GM18499 (cell line): ENCODE data around the gene ACTN4.

Source experiments
- ATAC-seq: cut with Tn5 transposase; IDR thresholded peaks from one replicate; pipeline ENCODE4 v1.9.1; 2021; ENCODE audit warnings: moderate number of reproducible peaks; ENCODE audit not compliant: insufficient read depth, unreplicated experiment

The ACTN4 gene

DNA sequence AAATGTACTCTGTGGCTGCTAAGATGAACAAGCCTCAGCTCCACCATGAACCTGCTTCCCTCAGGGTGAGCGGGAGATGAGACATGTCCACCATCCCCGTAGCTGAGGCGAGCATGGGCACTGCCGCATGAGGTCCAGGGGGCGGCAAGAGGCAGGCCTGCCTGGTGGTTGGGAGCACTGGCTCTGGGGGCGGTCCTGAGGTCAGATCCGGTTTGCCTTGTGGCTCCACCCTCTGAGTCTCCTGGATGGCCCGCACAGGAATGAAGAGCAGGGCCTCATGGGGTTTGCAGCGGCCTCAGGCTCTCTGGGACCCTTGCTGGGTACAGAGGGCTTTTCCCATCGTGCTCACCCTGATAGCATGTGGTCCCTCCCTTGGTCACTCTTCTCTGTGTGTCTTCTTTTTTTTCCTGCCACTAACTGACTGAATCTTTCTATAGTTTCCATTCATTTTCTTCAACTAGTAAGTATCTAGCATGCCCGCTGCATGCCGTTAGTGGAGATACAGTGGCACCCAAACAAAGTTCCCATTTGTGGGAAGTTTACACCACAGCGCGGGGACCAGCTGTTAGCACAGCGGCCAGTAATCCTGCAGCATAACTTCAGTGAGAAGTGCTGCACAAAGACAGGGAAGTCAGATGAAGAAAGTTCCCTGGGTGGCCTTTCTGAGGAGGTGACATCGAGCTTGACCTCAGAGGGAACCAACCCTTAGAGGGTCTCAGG lies 59.5 kb downstream of the ACTN4 start:
- ATAC-seq, result no peak

DNA sequence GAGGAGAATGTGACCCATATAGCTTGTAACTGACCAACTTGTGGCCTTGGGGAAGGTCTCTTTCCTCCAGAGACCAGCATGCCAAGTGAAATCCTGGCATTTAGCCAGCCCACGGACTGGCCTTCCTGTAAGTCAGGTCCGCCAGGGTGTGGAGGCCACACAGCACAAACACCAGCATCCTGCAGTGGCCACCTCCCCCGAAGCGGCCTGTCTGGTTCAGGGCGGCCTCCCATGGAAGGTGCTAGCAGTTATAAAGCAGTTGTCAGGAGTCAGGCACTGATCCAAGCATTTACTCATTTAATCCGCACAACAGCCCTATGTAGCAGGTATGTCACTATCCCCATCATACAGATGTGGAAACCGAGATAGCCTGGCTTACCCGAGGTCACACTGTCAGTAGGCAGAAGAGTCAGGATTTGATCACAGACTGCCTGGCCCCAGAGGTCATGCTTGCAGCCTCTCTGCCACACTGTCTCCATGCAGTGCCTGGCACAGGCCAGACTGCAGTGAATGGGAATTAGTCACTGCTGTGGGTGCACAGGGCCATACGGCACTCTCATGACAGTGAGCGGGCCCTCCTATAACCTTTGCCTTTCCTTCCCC lies 60.2 kb downstream of the ACTN4 start:
- ATAC-seq, result no peak

DNA sequence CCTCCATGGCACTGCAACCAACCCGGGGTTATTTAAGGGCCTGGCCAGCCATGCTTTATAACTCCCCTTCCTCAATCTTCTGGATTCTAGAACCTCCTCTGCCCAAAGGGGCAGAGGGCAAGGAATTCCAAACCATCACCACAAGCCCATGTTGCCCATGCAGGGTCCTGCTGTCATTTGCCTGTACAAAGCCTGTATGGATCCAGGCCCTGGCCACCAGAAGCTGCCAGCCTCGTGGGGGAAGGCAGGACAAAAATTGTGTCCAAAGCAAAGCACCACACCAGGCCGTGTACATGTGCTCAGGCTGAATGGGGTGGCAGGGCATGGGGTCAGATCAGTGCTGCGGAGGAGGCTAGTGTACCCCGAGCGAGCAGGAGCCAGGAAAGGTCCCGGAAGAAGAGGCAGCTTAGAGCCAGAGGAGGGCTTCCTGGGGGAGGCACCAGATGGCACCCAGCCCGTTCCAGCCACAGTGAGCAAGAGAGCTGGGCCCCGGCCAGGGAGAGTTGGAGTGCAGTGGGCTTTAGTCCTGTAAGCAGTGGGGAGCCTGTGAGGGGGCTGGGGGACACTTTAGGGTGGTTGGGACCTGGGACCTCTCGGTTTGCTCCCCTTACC lies 61.1 kb downstream of the ACTN4 start:
- no peak for ATAC-seq

DNA sequence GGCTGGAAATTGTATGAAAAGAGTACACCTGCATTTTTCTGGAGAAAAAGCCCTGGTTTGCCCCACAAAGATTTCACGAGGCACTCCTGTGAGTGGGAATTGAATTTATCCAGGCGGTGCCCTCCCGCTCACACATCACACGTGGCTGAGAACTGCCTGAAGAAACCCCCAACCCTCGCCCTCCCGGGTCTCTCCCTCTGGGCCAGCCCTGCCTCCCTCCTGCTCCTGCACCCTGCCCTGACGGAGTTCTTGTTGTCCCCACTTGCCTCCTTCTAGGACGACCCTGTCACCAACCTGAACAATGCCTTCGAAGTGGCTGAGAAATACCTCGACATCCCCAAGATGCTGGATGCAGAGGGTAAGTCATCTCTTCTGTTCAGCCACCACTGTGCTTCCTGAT lies 61.7 kb downstream of the ACTN4 start:
- no peak for ATAC-seq

DNA sequence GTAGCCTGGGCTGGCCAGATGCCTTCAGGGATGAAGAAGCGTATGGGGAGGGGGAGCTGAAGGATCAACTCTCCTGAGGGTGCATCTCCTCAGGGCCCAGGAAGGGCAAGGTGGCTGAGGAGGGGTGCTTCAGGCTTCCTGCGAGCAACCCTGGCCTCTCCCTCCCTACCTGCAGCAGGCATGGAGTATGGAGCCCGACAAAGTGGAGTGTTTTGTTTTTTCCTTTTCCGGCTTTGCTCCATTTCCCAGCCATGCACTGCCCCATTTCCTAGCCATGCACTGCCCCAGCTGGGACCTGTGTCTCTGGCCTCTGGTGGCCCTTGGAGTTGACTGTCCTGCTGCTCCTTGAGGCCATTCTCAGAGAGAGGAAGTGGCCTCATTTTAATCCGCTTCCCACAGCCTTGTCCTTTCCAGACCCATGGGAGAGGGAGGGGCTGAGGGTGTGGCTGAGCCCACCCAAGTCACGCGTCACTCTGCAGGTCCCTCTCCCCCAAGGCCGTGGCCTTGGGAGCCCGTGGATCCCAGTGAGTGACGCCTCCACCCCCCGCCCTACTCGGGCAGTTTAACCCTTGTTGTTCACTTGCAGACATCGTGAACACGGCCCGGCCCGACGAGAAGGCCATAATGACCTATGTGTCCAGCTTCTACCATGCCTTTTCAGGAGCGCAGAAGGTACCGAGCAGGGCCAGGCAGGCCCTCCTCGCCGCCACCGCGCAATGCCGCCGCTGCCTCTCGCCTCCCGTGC lies 62.4 kb downstream of the ACTN4 start:
- no peak for ATAC-seq

DNA sequence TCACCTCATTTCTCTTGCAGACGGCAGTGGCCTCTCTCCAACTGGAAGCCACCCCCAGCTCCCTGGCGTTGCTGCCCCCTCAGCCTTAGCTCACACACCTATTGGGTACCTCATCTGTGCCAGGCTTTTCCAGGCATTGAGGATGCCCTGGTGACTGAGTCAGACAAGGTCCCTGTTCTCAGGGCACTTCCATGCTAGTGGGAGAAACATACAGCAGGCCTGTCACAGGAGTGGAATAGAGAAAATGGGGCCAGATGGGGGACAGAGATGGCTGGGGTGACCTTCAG lies 62.9 kb downstream of the ACTN4 start:
- ATAC-seq, result no peak

DNA sequence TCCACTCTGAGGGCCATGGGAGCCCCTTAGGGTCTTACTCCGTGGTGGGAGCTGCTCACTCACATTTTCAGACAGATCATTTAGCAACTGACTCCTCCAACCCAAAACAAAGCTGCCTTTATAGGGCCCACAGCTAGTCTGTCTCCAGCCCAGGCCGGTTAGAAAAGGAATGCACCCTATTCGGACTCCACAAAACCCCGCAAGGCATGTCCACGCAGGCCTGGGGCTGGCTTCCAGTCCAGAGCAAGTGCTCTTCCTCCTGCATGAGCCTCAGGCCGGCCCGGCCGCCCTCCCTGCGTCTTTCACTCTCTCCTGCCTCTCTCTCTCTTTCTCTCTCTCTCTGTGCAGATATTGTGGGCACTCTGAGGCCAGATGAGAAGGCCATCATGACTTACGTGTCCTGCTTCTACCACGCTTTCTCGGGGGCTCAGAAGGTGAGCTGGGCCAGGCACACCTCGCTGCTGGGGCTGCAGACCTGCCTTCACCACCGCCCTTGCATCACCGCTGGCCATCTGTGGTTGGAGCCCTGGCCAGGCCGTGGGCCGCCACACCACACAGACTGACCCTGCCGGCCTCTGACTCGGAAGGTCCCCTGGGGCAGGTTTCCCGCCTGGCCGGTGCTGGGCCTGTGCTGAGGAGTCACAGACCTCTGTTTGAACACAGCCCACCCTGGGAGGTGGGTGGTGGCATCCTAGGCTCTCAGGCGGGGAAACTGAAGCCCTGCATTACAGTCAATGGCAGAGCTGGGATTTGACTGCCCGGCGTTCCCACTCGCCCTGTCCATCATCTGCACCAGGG lies 63.7 kb downstream of the ACTN4 start:
- no peak for ATAC-seq

DNA sequence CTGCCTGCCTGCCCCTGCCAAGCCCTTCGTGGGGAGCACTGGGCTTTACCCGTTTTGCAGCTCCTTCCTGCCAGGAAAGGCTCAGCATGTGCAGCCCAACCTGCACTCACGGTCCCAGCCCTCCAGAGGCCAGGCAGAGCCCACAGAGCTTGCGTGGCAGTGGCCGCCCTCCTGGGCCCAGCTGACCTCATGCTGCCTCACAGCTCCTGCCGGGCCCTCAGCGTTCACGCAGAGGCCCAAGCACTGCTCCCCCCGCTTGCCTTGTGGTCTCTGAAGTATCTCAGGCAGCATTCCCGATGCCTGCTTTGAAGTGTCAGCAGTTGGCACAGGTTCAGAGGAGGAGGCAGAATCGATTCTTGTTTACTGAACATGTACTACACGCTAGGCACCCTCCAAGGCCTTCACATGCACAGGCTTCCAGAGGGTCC lies 64.3 kb downstream of the ACTN4 start:
- ATAC-seq, result no peak

DNA sequence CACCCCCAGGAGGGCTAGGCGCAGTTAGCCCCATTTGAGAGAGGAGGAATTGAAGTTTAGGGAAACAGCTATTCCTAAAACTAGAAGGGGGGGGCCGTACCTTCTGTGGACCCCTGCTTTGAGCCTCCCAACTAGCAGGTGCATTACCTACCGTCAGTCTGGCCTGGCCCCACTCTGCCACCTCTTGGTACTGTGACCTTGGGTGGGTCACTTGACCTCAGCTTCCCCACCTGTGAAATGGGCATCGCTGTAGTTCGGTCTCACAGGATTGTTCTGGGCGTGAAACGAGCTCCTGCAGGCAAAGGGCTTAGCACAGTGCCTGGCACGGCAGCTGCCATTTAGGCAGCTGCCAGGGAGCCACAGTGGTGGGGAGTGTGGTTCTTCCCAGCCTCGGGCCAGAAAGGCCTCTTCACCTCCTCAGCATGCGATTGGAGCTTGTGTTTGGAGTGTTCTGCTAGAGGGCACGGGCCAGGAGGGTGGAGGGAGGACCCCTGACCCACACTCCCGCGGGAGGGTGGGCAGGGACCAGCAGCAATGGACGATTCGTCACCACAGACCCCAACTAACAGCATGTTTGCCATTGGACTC lies 64.8 kb downstream of the ACTN4 start:
- no peak for ATAC-seq

DNA sequence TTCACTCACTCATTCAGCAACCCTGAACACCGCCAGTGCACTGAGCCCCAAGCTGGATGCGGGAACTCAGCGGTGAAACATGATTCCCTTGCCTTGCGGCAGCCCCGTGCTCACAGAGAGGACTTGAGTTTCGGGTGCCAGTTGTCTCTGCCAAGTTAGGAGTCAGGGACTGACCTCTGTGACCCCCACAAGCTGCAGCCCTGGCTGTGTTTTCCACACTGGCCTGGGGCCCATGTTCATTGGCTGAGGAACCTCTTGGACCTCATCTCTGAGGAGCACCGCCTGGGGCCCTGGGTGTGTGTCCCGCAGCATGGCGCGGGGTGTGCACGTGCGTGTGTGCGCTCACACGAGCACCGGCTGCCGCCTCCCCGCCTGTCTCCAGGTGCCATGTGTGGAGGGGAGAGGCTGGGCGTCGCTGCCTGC lies 65.8 kb downstream of the ACTN4 start:
- no peak for ATAC-seq

DNA sequence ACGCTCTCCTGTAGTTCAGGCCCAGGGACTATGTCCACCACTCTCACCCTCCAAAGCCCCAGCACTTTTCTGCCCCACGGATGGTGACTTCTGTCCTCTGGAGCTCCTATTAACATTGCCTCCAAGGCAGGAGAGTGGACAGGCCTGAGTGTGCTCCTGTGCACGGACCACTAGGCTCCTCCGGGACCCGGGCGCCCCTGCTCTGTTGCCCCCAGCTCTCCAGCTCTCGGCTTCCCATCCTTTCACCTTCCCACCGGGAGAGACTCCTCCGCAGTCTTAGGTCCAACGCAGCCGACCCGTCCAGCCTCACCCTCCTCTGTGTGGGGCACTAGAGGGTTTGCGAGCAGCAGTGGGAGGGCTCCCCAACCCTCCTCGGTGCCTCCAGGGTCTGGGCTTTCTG lies 66.4 kb downstream of the ACTN4 start:
- no peak for ATAC-seq

DNA sequence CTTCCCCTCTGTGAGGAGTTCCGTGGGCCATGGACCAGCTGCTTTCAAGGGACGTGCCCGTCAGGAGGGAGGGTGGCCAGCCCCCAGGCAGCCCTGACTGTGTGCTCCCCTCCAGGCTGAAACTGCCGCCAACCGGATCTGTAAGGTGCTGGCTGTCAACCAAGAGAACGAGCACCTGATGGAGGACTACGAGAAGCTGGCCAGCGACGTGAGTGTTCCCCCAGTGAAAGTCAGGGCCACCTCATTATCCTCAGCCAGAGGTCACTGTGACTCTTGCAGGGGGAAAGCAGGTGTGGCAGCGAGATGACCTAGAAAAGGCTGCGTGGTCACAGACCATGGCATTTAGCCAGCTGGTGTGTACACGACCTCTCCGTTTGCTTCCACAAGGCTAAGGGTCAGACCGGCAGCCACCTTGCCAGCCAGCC lies 66.9 kb downstream of the ACTN4 start:
- no peak for ATAC-seq

DNA sequence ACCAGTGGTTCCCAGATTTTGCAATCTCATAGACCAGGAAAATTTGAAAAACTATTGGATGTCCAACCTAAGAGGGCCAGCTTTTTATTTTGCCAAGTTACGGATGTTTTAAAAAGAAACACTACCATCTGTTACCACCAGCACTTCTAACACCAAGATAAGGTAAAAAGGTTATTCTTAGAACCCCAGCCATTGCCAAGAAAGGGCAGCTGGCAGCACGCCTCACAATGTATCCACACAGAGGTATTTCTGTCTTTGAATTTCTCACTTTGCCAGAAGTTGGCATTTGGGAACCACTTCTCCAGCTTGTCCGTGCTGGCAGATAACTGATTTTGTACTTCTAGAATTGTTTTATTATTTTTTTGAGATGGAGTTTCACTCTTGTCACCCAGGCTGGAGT lies 68.1 kb downstream of the ACTN4 start:
- no peak for ATAC-seq

DNA sequence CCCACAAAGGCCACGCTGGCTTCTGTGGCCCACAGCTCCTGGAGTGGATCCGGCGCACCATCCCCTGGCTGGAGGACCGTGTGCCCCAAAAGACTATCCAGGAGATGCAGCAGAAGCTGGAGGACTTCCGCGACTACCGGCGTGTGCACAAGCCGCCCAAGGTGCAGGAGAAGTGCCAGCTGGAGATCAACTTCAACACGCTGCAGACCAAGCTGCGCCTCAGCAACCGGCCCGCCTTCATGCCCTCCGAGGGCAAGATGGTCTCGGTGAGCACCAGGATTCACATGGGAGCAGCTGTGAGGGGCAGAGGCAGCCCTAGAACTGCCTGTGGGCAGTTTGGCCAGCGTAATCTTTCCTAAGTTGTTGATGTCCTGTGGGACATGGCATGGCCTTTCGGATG lies 69.6 kb downstream of the ACTN4 start:
- no peak for ATAC-seq

DNA sequence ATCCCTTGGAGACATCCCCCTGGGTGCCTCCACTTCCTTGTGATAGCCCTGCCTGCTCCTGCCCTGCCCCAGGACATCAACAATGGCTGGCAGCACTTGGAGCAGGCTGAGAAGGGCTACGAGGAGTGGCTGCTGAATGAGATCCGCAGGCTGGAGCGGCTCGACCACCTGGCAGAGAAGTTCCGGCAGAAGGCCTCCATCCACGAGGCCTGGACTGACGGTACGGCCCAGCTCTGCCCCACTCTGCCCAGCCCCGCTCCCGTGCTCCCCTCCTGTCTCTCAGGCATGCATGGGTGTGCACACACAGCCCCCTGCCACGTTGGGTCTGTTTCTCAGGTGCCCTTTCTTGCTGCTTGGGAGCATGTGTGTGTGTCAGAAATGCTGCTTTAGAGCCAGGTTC lies 70.4 kb downstream of the ACTN4 start:
- ATAC-seq, result no peak

DNA sequence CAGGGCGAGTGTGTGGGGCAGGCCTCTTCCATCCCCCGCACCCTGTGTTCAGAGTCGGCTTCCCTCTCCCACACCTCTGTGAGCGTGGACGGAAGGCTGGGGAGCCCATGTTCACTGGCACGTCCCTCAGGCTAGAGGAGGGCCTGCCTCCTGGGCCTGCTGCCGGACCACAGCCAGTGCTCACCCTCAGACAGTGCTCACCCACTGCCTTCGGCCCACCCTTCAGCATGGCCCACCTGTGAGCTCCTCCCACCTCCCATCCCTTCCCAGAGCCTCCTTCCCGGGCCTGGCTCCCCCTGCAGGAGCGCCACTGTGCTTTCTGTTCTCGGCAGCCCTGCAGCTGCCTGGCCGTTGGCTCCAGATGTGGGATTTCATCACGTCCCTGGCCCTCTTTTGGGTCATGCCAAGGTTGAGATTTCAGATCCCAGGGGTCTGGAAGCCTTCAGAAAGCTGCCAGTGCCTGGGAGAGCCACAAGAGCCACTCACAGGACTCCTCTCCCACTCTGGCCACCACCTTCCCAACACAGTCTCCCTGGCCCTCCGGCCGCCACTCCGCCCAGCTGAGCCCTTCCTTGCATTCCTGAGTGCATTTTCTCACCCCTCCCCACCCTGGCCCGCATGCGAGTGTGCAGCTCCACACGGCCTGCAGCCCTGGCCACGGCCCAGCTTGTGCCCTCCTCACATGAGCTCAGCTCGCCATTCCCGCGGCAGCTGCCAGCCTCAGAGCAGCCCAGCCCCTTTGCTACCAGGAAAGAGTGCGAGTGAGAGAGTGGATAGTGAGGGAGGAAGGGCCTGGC lies 71.5 kb downstream of the ACTN4 start:
- ATAC-seq, result no peak

DNA sequence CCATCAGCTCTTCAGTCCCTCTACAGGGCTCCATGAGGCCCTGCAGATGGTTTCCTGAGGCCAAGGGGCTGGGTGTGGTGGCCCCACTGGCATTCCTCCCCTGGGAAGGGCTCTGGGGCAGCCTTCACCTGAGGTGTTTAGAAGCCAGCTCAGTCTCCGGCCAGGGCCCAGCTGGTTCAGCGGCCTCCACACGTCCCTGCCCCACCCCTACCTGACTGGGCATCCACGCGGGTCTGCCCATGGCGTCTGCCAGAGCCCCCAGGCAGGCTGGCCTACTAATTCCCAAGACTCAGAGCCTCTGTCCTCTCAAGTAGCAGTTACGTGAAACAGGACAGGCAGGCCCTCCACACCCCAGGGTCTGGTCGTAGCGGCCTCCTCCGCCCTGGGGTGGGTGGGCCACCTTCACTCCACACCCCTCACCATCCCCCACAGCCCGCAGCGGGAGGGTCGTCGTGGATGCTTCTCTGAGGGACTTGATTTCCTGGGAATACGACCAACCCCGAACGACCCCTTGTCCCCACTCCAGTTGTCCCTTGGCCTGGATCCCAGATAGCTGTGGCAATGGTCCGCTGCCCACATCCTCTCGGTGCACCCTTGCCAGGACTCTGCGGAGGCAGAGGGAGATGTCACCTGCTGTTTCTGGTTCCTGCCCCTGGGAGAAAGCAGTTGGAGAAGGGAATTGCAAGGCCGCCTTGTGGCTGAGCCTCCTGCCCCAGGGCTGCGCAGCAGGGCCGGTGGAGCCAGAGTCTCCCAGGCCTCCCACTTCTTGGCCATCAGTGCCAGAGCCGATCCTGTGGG lies 72.5 kb downstream of the ACTN4 start:
- ATAC-seq, result no peak

DNA sequence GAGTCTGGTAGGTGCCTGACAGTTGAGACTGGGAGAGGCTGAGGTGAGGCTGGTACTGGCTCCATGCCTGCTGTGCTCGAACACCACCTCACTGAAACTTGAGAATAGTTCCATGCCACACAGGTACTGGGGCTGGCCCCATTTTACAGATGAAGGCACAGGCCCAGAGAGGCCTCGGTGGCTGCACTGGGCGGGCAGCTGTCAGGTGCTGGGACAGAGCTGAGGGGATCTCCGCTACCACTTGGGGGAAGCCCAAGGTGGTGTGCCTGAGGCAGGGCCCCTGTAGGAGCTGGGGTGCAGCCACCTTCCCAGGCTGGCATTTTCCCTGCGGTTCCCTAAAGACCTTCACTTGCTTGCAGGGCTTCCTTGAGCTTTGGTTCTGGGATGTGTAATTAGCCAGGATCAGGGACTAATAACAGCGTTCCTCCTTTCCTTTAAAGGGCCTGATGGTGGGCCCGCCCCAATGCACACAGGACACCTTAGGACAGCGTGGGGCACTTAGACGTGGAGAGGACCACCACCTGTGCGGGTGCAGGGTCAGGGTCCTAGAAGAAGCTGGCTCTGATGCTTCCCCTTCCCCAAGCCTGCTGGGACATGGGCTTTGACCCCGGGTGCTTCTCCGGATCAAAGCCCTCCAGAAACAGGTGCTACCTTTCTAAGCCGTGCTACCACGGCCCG lies 73.2 kb downstream of the ACTN4 start:
- ATAC-seq, result no peak
